ENCODE results near the gene C1QL1. TPM values are rescaled to one million over a fixed set of nuclear protein-coding genes. Genes with fewer than 3 reads are reported as not detected.
"Not testable (repeated sequence)": the region's sequence is repeated elsewhere in the genome, so short reads cannot be mapped to it uniquely, and the experiment has no call there.

C1QL1 gene
- total RNA-seq, 1 experiment from 2014 or later: 21.4 TPM

DNA sequence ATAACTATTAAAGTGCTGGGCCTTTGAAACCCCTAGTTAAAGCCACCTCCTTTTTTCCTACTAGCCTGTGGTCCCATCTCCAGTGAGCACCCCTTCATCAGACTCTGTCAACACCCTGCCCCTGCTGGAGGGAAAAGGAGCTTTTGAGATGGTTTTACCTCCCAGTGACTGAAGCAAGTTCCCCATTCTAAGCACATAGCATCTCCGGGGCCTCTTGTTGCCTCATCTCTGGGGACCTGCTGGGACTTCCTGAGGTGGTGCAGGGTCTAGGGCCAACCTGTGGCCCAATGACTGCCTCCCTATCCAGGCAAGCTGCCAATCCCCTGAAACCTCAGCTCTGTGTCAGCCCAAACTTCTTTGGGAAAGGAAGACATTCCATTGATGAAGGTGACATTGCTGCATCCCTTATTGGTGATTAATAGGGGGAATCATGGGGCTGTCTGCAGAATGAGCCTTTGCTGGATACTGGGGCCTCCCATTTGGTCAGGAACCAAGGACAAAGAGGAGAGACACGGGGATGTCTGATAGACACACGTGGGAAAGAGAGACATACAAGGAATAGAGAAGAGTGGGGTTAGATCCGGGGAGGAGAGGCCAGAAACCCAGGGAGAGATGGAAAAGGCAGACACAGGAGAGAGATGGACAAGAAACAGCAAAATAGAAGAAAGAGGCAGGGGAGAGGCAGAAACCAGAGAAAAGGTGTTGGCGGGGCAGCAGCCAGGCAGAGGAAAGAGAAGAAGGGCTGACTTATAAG lies 2.4 kb downstream of the C1QL1 start:
- no peak for DNase-seq (ENCODE audit: low read depth)

GRCh38 chr17:44961921-44962350 lies 6.2 kb downstream of the C1QL1 start:
- DNase-seq (ENCODE audit: low read depth): no peak

- DNase-seq (ENCODE audit: low read depth): peak; percentile 53
These were observed 7.4 kb downstream of the C1QL1 start for GRCh38 chr17:44960691-44961090.

DNA sequence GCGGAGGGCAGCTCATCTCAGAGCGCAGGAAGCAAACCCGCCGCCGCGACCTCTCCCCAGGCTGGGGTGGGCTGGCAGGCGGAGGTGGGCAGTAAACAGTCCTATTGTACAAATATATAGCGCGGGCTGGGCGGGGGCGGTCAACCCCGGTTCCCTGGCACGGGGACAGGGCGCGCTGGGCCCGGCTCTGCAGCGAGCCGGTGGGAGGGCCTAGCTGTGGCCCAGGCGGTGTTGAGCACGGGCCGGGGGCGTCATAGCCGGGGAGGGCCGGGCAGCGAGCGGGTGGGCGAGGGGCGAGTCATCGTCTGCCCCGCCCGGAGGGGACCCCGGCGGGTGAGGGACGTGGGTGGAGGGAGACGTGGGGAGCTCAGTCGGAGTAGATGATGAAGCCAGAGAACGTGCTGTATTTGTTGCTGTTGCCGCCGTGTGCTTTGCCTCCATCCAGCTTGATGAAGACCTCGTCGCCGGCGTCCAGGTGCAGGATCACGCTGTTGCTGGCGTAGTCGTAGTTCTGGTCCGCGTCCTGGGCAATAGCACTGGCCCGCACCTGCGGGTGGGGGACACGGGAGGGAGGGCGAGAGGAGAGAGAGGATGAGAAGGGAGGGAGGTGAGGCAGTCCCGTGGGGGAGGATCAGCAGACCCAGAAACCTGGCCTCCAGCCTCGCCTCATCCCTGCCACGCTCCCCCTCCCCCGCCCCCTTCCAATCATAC lies 8.1 kb downstream of the C1QL1 start:
- DNase-seq (ENCODE audit: low read depth): no peak

- no peak for DNase-seq (ENCODE audit: low read depth)
These were observed 10.8 kb downstream of the C1QL1 start for GRCh38 chr17:44956998-44957981.

DNA sequence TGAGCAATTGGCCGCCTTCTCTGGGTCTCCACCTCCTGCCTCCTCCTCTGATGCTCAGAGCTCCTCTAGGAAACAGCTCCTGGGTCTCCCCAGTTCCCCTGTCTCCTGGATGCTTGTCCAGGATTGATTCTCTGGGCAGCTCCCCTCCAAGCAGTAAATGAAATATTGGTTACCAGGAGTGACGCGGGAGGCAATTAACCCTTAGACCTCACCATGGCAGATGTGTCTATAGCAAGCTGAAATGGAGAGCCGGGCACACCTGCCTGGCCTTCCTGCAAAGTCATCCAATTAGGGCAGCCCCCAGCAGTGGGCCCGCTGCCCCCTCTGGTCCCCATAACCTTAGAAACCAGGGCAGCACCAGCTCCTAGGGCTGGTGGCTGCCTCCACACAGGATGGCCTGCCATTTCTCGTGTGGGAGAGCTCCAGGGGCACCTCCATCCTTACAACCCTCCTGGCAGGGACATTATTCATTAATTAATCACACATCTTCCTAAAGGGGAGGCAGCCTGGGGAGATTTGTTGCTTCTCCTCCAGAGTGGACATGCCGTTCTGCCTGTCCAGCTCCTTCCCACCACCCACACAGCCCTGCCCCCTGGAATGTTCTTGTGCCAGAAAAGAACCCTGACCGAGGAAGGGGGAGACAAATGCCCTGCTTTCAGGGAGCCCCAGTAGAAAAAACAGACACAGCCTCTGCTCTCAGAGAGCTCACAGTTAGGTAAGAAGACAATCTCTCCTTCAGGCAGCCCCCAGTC lies 12.3 kb downstream of the C1QL1 start:
- no peak for DNase-seq (ENCODE audit: low read depth)

DNA sequence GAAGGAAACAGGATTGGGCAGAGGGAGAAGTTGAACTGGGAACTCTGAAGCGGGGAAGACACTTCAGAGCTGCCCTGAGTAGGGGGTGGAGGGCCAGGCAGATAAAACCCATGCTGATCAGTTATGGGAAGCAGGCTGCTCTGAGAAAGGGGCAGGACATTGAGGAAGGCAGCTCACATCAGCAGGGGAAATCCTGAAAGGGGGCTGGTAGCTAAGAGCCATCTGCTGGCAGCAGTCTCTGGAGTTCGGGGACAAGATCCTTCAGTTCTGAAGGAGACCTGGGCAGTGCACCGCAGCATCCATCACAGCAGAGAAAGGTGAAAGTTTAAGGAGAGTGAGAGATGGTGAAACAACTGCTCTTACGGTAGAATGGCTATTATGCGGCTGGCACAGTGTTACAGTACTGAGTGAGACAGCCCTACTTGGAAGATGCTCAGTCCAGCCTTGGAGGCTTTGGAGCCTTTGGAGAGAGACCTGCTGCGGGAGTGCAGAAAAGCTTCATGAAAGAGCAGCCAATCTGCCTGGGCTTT lies 15.1 kb downstream of the C1QL1 start:
- no peak for DNase-seq (ENCODE audit: low read depth)

GRCh38 chr17:44948315-44948795 lies 19.7 kb downstream of the C1QL1 start:
- no peak for DNase-seq (ENCODE audit: low read depth)

GRCh38 chr17:44947461-44948314 lies 20.4 kb downstream of the C1QL1 start, which contains the start of gene KIF18B:
Gene KIF18B (minus strand): TSS chr17:44947773. CDS start chr17:44936344, 11,429 bp downstream.
- DNase-seq (ENCODE audit: low read depth): peak; percentile 96

DNA sequence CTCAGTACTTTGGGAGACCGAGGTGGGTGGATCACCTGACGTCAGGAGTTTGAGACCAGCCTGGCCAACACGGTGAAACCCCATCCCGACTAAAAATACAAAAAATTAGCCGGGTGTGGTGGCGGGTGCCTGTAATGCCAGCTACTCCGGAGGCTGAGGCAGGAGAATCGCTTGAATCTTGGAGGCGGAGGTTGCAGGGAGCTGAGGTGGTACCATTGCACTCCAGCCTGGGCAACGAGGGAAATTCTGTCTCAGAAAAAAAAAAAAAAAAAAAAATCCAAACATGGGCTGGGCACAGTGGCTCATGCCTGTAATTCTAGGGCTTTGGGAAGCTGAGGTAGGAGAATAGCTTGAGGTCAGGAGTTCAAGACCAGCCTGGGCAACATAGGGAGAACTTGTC lies 22.5 kb downstream of the C1QL1 start:
- not testable (repeated sequence) for DNase-seq (ENCODE audit: low read depth)

DNA sequence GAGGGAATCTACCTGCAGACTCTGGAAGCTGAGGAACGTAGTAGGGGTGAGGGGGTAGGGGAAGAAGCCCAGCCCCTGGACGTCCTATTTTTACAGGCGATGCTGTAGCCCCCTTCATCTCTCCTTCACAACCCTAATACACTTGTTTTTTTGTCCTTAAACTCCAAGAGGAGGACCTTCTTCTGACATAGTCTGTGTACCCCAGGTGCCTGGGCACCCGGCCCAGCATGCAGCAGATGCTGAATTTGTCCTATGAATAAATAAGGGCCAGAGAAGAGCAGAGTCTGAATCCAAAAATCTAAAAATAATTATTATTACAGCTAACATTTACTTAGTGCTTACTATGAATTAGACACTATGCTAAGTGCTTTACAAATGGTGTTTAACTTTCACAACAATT lies 25.6 kb downstream of the C1QL1 start:
- no peak for DNase-seq (ENCODE audit: low read depth)

- no peak for DNase-seq (ENCODE audit: low read depth)
These were observed 26.3 kb downstream of the C1QL1 start for GRCh38 chr17:44941712-44942331.

GRCh38 chr17:44940768-44941167 lies 27.3 kb downstream of the C1QL1 start:
- no peak for DNase-seq (ENCODE audit: low read depth)

- peak; percentile 40 for DNase-seq (ENCODE audit: low read depth)
These were observed 27.8 kb downstream of the C1QL1 start for GRCh38 chr17:44940317-44940716.

DNA sequence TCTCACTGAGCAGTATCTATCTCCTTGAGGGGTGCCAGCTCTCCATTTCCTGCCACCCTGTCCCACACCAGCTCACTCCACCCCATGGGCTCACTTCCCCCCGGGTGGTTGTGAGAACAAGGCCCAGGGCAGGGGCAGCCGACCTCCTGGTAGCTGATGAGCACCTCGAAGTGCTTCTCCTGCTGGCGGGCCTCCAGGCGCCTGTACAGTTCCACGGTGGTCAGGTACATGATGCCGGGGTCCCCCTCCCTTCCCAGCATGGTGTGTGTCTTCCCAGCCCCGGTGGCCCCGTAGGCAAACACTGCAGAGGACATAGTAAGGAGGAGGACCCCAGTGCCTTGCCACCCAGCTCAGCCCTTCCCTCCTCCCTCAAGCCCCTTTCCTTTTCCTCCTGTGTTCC lies 33.0 kb downstream of the C1QL1 start:
- DNase-seq (ENCODE audit: low read depth): no peak

DNA sequence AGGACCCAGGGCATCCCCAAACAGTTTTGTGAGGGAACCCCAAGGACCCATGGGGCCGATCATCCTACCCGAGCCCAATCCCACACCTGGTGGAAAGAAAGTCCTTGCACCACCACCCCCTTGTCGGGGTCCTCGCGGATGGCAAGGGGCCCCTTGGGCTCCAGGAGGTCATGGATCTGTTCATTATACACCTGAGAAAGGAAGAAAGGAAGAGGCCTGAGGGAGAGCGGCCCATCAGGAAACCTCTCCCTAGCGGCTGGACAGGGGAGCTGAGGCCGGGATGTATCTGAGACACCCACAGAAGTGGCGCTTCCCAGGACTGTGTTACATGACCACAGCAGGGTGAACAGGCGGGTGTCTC lies 33.4 kb downstream of the C1QL1 start:
- no peak for DNase-seq (ENCODE audit: low read depth)

DNA sequence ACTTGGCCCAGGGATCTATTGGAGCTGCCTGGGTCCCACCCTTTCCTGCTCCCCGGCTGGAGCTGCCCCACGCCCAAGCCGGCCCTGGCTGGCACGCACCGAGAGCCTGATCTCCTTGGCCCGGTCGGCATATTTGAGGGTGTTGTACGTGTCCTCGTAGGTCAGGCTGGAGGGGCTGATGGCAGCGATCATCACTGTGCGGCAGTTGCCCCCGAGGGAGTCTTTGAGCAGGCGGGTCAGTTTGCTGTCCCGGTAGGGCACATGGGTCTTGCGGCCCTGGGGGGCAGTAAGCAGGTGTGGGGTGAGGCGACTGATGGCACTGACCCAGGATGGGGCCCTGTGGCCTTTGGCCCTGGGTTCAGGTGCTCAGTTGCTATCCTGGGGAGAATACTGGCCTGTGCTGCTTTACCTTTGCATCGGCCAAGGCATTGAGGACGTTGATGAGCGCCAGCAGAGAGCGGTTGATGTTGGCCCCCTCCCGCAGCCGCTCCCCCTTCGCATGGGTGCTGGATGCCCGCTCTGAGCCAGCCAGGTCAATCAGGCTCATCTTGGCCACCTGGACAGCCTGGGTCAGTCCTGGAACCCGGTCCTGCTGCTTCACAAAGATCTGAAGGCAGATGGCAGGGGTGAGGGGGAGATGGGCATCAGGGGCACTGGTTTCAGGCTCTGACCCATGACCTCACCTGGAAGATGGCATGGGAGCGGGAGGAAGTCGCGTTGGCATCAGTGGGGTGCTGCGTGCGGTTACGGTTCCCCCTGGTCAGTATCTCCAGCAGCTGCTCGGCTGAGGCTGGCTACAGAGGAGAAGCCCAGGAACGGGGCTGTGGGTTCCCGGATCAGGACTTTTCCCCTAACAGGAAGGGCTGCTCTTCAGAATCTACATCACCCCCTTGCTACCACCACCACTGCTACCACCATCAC lies 34.0 kb downstream of the C1QL1 start:
- DNase-seq (ENCODE audit: low read depth): no peak

DNA sequence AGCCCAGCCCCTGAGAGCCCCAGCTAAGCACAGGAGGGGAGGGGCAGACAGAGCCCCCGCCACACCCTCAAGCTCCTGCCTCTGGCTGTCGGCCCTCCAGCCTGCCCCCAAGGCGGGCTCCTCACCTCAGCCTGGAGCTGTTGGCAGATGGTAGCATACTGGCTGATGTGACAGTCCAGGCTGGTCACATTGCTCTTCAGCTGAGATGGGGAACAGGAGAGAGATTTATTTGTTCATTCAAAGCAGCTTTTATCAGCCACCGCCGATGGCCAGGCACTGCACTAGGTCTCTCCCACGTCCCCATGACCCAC lies 35.4 kb downstream of the C1QL1 start:
- no peak for DNase-seq (ENCODE audit: low read depth)
